Measurements from ENCODE around the gene TLL1.

TLL1 gene

DNA sequence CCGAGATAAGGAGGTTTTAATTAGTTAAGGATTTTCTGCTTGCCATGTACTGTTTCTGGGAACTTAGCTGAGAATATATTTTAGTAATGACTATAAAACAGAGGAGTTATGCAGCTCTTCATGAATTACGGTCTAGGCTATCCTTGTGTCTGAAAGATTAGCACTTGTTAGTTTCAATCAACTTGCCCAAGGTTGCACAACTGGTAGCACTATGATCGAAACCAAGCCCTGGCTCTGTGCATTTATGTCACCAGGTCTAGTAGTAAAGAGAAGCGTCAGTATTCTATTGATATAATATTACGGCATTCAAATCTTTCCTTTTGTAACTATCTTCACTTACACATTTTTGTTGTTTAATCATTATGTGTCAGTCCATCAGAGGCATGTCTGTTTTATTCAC, 176.0 kb downstream of the TLL1 start:
- DNase-seq (ENCODE audit: low spot score): no peak

- no peak for DNase-seq (ENCODE audit: low spot score)
These were observed 191.7 kb downstream of the TLL1 start for GRCh38 chr4:166064721-166065120.

- DNase-seq (ENCODE audit: low spot score): no peak
These were observed 192.3 kb downstream of the TLL1 start for GRCh38 chr4:166065324-166065723.

DNA sequence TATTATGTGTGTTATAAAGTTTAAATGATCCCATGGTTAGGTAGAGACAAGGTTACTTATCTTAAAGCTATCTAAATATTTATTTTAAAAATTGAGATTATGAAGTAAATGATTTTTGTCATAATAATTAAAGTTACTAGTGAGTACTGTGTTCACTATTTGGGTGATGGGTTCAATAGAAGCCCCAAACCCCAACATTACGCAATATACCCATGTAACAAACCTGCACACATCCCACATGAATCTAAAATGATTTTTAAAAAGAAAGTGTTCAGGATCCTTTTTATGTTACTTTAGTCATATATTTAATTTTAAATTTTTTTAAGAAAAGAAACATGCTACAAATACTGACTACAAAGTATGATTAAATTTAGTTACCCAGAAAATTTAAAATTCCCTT, 193.9 kb downstream of the TLL1 start:
- DNase-seq (ENCODE audit: low spot score): no peak

GRCh38 chr4:166067915-166068314, 194.9 kb downstream of the TLL1 start:
- DNase-seq (ENCODE audit: low spot score): no peak

DNA sequence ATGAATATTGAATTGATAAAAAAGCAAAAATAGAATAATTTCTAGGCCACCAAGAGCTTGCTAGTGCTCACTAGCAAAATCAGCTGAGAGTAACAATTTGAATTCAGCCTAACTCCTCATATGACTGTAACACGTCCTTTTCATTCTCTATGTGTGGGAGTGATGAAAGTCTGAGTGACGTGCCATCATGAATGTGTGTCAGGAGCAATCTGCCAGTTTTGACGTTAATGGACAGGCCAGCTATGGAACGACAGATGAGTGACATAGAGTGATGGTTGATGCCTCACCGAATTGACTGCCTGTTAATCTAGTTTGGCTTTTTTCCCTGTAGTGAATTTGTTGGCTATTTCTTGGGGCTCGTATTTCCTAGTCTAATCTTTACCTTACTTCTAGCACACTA, 200.7 kb downstream of the TLL1 start:
- no peak for DNase-seq (ENCODE audit: low spot score)

DNA sequence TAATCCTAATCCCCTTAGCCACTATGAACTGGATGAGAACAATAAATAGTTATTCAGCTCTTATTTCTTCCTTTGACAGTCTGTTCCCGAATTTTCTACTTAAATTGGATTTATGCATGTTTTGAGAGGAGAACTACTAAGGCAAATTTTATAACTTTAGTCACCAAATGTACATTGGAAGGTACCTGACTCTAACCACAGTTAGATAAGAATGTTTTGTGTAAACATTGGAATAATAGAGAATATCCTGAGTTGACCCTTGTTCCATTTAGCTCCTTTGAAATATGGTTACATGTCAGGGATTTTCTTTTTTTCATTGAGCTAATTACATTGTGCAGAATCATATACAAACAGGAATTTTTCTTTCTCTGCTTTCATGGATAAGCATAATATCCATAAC, 202.6 kb downstream of the TLL1 start:
- no peak for DNase-seq (ENCODE audit: low spot score)

DNA sequence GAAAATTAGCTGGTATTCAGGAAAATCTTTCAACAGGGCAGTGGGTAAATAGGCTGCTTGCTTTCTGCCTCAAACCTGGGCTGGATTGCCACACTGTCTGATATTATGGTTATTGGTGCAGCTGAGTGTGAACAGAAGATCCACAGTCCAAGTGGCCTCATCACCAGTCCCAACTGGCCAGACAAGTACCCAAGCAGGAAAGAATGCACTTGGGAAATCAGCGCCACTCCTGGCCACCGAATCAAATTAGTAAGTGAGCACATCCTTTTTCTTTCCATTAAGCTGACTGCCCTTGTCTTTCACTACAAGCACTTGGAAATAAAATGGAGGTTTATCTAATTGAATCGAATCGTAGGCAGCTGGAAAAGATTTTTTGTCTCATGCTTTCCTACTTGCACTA, 204.7 kb downstream of the TLL1 start:
- DNase-seq (ENCODE audit: low spot score): no peak

DNA sequence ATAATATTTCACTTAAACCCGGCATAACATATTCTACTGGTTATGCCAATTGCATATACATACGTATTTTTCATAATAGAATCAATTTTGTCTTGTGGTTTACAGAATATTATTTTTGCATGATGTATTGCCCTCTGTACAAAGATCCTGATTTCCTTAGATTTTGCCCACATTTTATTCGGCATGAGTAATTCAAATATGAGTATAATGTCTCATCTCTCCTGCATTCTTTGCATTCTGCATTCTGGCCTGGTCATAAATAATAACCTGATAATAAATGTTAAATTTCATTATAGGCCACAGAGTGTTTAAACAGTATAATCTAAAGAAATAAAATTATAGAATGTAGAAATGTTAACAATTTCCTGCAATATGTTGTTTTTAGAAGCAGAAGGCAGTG, 205.3 kb downstream of the TLL1 start:
- no peak for DNase-seq (ENCODE audit: low spot score)

DNA sequence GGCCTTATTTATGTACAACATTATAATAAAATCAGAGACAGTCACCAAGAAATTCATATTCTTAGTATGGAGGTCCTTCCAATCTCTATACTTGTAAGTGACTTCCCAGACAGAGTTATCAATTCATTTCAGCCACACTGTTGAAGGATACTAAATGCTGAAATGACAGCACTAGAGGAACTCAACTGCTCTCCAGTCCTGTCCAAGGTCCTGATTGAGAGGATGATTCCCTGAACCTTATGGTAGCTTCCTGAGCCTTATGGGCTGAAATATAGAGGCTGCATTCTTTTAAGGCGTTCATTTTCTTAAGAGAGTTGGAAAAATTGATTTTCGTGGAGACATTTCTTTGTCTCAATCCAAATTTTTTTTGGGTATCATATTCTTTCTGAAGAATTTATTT, 205.9 kb downstream of the TLL1 start:
- DNase-seq (ENCODE audit: low spot score): no peak

DNA sequence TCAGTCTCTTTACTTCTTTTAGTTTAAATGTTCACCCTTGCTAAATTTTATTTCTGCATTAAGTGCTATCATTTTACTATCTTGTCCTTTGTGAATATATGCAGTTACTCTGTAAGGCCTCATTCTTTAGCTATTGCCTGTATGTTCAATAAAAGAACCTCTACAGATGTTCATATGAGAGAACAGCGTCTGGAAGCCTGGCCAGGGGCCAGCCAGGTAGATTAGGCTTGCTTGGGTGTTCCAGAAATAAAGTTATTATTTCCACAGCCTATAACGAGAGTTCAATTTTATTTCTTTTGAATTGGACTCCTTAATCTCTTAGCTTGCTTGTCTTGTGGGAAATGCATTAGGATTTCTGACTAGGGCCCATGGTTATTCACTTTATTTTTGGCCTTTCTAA, 214.5 kb downstream of the TLL1 start:
- no peak for DNase-seq (ENCODE audit: low spot score)

- DNase-seq (ENCODE audit: low spot score): no peak
These were observed 215.5 kb downstream of the TLL1 start for GRCh38 chr4:166088576-166088975.

- DNase-seq (ENCODE audit: low spot score): no peak
These were observed 218.1 kb downstream of the TLL1 start for GRCh38 chr4:166091146-166091545.

DNA sequence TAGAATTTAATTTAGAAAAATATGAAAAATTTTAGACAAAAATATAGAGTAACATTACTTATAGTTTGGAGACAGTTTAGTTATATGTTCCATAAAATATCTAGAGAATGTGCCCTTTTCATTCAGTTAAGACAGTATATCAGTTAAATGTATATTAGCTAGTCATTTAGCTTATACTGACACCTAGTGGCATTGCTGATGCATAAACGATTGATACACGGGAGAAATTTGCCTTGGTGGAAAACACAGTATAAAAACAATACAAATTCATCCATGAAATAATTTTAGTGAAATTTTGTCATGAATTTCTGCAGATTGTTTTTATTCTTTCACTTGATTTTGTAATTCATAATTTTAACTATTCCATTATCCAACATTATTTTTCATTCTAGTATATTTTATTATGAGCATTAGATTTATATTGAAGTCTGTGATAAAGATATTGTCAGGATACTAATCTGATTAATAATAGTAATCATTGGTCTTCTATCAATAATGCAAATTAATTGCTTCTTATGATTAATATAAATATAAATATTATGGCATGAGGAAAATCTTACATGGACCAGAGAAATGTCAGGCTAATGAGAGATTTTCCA, 219.0 kb downstream of the TLL1 start:
- DNase-seq (ENCODE audit: low spot score): peak; percentile 29

DNA sequence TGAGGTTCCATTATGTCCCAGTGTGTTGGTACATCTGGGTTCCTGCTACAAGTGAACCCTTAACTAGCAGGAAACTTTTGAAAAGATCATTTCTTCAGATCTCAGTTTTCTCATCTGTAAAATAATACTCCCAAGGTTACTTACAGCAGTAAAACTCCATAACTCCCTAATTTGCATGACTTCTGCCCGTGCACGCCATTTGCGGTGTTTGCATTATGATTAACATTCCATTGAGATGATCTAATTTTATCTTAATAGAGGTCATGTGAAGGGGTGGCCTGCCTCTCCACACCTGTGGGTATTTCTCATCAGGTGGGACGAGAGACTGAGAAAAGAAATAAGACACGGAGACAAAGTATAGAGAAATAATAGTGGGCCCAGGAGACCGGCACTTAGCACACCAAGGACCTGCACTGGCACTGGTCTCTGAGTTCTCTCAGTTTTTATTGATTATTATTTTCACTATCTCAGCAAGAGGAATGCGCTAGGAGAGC, 219.8 kb downstream of the TLL1 start:
- DNase-seq (ENCODE audit: low spot score): no peak

GRCh38 chr4:166104623-166105022, 231.6 kb downstream of the TLL1 start:
- DNase-seq (ENCODE audit: low spot score): no peak

DNA sequence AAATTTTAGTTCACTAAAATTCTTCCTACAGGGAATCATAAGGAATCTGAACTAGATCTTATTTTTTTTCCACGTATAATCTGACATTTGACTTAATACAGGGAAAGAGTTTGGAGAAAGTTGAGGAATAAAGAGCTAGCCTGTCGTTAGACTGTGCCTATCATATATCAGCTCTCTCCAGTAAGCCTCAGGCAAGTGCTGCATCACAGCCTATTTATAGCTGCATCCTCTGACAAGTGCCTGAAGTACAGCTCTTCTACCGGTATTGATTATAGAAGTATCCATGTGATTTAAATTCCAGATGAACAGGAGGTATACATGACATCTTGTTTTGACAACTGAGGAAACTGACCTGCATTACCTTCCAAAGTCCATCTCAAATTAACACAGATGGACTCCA, 248.9 kb downstream of the TLL1 start:
- DNase-seq (ENCODE audit: low spot score): no peak

DNA sequence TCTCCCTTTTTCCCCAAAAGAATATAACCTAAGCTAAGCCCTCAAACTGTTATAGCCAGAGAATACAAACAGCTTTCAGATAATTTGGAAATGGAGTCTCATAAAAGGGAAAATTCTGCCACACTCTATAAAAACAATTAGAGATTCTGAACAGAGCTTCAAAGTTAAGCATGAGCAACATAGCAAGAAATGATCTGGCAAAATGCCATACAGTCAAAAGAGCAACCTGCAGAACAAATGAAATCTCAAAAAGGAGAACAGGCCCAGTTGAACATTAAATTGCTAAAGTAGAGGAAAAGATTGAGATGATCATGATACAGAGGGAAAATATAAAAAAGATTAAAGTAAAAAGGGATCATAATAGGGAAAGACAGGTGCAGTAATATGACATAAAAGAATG, 250.5 kb downstream of the TLL1 start:
- no peak for DNase-seq (ENCODE audit: low spot score)

DNA sequence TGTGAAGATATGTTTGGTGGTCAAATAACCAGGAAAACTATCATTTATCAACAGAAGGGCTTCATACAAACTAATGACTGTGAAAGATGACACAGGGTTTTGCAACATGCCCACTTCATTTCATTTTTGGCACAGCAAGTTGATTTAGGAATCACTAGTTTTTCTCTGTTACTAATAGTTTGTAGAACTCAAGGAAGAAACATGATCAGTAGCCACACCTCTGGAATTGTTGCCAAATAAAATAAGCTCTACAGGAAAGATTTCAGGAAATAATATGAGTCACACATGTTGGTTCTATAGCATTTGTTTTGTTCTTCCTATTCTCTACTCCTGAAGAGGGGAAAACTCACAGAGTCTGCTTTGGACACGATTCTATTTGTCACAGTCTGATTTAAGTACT, 255.4 kb downstream of the TLL1 start:
- no peak for DNase-seq (ENCODE audit: low spot score)

- DNase-seq (ENCODE audit: low spot score): no peak
These were observed 261.2 kb downstream of the TLL1 start for GRCh38 chr4:166134285-166134684.

GRCh38 chr4:166140951-166141350, 267.9 kb downstream of the TLL1 start:
- DNase-seq (ENCODE audit: low spot score): no peak

- peak; percentile 7 for DNase-seq (ENCODE audit: low spot score)
These were observed 270.2 kb downstream of the TLL1 start for GRCh38 chr4:166143227-166143626.

DNA sequence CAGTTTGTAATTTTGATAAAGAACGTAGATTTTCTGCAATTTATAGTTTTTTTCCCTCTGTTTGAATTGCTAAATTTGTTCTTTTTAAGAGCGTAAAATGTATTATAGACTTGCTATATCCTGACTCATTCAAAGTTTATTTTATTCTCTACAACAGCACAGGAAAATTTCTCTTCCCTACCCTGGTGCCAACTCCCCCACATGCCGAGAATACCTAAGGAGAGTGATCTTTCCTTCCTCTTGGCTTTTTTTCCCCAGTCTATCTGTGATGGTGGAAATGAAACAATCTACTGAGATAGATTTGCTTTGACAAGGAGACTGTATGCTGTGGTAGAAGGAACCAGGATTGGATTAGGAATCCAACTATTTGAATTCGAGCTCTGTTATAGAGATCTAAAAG, 271.6 kb downstream of the TLL1 start:
- no peak for DNase-seq (ENCODE audit: low spot score)

DNA sequence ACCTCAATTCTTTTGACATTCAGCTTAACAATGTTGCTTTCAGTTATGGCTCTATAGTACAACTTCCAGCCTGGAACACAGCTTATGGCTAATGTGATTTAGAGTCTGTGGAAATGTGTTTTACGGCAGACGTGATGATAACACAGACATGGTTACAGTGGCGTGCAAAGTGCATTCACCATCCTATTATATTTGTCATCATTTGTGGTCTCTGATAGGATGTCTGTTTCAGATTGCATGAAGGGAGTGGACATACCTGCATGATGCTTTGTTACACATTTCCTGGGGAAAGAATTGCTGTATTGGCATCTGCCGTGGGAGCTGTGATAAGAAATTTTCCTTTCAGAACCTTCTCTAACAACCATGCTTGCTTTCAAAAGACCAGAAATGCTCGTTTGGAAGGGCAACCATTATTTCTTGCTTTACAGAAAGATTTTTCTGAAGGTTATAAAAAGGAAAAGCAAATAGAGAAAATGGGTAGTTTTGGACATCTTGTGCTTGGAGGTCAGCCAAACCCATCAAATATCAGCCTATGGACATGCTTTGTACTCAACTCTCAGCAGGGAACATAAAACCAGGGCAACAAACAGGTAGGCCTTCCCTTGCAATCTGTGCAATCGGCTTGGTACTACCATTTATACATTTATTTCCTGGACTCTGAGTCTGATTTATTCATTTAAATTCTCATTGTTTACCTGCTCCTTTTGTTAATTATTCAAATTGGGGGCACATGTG, 273.9 kb downstream of the TLL1 start:
- no peak for DNase-seq (ENCODE audit: low spot score)

Data from CD4-positive, alpha-beta T cell treated with Interleukin-2 at 100 ng/mL for 4 hours (primary cell).